GM12875 (cell line): Measurements from ENCODE around the gene TMEM87B.

Experiments used
- H3K4me3 ChIP-seq: one replicate; pipeline ENCODE4 v1.5.1; 2011; ENCODE audit warnings: low read depth, low read length, control low read depth
- CTCF ChIP-seq: IDR thresholded peaks from 2 replicates; pipeline ENCODE4 v1.5.1; 2011; ENCODE audit warnings: low read depth, mild to moderate bottlenecking, control low read depth, inconsistent platforms, low read length, moderate library complexity, borderline replicate concordance; ENCODE audit not compliant: insufficient read depth

TMEM87B gene

DNA sequence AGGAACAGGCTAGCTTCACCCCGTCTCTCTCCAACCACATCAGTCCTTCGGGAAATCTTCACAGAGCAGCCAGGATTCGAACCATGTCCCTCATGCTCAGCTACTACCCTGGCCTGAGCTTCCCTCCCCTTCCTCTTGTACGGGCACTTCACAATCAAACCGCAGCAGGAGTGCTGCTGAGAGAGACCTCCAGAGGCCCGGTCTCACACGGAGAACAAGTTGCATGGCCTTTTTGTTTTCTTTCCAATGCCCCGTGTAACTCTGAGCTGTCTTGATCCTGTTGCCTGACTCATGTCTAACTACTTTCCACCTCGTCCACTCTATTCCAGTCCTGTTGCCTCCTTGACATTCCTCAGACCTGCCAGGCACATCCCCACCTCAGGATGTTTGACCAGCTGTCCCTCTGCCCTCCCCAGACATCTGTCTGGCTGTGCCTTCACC, 108.5 kb downstream of the TMEM87B start:
- no peak overlapping the region for H3K4me3 ChIP-seq
- no peak for TF ChIP-seq CTCF

- no peak for TF ChIP-seq CTCF
These were observed 109.8 kb downstream of the TMEM87B start for GRCh38 chr2:112164876-112165275.

GRCh38 chr2:112165296-112165695, 110.2 kb downstream of the TMEM87B start:
- TF ChIP-seq CTCF = no peak

More at GRCh38 chr2:112164876-112165275, 109.8 kb downstream of the TMEM87B start:
- no peak overlapping the region for H3K4me3 ChIP-seq

GRCh38 chr2:112166806-112167499, 111.9 kb downstream of the TMEM87B start:
- TF ChIP-seq CTCF = no peak
- no peak overlapping the region for H3K4me3 ChIP-seq

More at GRCh38 chr2:112165296-112165695, 110.2 kb downstream of the TMEM87B start:
- H3K4me3 ChIP-seq = no peak overlapping the region

DNA sequence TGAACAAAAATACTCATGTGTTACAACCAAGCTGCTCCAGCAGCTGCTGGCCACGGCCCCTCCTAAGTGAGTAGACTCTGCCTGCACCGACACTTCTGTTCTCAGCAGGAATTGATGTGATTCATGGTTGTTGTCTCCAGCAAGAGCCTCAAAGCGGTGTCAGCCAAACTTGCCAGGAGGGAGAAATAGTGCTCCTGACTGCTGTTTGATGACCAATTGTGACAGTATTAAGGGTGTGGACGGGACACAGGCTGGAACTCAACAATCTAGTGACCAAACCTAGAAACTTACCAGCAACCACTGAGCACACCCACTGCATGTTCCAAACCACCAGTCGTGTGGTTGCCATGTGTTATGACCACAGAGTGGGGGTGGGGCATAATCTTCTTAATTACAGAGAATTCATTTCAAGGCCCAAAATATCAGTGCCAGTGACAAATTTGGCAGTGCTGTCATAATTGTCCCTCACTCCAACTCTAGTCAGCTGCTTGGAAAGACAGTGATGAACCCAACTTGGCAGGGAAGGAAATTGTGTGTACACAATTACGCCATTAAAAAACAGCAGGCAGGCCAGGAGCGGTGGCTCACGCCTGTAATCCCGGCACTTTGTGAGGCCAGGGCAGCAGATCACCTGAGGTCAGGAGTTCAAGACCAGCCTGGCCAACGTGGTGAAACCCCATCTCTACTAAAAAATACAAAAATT, 113.5 kb downstream of the TMEM87B start:
- no peak overlapping the region for H3K4me3 ChIP-seq
- TF ChIP-seq CTCF = no peak
